HG03103 (cell line): ENCODE measurements around the gene DMPK.
"Not testable (repeated sequence)": the region's sequence is repeated elsewhere in the genome, so short reads cannot be mapped to it uniquely, and the experiment has no call there.

Experiments used
- ATAC-seq: cut with Tn5 transposase; IDR thresholded peaks from one replicate; pipeline ENCODE4 v1.9.1; 2021; ENCODE audit warnings: low read depth; ENCODE audit not compliant: unreplicated experiment

DMPK gene

DNA sequence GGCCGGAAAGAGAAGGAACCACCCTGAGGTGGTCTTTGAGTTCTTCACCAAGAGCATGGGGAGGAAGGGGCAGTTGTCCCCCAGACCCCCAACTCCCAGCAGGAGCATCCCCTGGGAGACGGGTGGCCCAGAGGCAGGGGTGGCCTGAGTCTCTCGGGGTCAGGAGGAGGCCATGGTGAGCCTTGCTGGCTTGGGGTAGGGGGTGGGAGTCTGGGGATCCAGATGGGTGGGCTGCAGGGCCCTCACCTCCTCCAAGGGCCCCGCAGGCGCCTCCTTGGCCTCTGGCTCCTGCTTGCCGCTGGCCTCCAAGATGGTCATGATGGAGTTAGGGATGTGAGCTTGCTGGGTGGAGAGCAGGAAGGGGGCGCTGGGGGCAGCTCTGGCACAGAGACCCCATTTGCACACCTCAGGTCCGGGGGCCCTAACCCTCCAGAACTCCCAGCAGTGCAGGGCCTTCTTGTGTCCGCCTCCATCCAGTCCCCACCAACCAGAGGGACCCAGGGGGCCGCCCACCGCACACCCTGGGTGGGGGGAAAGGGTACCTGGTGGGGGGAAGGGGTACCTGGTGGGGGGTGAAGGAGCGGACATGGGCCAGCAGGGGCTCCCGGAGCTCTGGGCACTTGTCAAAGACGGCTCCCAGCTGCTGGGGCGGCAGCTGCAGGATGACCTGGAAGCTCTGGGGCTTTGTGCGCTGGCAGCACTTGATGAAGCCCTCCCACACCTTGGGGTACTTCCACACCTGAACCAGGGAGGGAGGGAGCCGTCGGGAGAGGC, 34.1 kb upstream of the DMPK start:
- no peak for ATAC-seq

DNA sequence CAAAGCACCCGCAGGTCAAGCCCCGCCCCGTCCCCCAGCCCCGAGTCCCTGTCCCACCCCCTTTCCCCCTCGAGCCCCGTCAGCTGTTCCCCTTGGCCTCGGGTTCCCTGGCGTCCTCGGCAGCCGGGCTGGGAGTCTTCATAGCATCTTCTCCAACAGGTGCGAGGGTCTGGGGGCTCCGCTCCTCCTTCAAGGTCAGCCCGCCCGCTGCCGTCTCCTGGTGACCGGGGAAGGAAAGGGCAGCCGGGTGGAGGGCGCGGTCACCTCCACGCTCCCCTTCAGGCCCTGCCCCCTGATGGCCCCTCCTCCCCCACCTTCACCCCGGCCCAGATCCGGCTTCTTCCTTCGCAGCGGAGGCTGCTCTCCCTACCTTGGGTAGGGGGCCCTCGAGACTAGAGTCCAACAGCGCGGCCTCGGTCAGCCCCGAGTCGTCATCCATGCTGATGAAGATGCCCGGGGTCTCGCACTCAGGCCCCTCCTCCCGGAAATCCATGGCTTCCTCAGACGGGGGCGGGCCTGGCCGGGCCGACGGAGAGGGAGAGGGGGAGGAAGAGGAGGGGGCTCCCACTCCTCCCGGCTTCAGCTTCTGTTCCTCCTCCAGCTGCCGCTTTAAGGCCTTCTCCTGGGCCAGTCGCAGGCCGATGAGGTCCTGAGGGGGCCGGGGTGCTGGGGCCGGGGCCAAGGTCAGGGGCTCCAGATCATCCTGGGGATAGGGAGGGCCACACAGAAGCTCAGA, 33.4 kb upstream of the DMPK start:
- no peak for ATAC-seq

DNA sequence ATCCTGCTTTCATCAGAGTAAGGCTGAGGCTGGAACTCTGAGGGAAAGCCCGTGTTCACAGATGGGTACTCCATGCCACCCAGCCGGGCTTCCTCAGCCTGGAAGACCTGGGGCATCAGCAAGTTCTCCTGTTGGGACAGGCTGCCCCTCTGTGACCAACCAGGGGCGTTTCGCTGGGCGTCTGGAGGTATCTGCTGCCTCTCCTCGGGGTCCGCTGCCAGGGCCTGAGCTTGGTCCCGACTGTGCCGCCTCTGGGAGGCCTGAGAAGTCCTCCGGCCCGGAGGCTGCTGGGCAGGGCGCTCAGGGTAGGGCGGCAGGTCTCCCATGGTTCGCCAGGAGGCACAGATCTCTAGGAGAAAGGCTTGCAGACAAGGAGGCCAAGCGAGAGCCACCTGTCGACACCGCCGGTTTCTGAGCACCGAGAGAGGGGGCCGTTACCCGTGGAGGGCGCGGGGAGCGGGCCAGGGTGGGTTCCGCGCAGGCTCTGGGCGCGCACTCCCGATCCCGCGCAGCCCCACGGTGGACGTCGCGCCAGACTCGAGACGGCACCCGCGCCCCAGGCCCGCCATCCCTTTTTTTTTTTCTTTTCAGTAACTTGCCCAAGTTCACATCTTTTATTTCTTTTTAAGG, 32.7 kb upstream of the DMPK start, which contains the start of gene RSPH6A:
RSPH6A (minus strand) TSS at position 458 of the 630 bp plus-strand sequence; CDS start at position 326, 132 bp downstream.
- no peak for ATAC-seq

DNA sequence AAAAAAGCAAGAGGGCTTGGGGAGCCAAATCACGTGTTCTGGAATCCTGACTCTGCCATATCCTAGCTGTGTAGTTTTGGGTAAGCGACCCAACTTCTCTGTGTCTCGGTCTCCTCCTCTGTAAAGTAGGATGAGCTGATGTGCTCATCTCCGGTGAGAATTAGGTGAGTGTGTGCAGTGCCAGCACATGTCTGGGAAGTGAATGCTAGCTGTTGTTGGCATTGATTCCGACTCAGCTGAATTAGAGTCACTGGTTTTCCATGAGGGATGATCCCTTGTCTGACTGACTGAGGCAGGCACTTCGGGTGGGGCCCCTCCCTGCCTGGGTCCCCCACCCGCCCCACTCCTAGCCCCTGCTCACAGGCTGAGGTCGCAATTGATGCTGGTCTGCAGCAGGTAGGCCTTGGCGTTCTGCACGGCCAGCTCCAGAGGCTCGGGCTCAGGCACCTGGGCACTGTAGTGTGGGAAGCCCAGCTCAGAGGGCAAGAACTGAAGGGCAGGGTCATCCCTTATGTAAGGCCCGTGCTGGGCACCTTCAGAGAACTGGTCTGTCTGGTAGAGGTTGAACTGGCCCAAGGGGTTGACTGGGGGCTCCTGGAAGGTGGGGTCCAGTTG, 32.0 kb upstream of the DMPK start:
- ATAC-seq: no peak

DNA sequence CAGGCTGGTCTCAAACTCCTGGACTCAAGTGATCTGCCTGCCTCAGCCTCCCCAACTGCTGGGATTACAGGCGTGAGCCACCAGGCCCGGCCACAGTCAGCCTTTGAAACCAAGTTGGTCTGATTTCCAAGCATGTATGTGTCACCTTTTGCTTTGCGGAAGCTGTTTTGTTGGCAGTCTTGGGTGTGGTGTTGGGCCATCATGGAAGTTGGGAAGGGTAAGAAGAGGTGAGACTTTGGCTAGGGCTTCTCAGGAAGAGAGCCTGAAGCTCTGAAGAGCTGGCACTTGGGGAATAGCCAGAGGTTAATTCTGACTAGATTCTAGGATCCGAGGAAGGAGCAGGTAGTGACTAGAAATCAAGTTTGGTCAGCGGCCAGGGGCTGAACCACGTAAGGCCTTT, 30.0 kb upstream of the DMPK start:
- ATAC-seq: no peak

DNA sequence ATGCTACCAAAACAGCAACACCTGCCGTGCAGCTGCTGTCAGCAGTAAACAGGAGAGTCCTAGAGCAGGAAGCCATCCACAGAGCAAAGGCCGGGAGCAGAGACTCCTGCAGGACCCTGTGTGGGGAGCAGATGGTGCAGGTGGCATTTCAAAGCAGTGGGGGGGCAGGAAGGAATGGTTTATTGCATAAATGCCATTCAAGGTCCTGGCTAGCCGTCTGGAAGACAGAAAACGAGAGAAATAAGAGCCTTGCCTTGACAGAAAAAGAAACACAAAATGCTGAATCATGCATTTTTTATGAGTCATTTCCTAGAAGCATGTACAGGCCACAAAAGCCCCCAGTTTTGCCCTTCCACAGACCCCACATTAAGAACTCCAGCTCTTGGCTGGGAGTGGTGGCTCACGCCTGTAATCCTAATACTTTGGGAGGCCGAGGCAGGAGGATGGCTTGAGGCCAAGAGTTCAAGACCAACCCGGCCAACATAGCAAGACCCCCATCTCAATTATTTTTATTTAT, 27.4 kb upstream of the DMPK start:
- ATAC-seq: no peak

DNA sequence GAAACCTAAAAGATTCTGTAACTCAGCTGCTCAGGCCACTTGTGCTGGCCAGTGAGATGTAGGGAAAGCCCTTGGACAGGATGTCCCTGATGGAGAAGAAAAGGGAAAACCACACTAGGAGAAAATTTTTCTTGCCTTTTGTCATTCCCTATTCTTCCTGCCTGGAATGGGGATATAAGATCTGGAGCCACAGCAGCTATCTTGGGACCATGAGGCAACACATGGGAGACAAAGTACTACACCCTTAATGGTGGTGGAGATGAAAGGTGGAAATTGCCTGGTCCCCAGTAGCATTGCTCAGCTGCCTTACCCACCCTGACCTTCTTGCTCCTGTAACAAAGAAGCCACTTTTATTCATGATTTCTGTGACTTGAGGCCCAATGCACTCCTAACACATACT, 23.4 kb upstream of the DMPK start:
- no peak for ATAC-seq

DNA sequence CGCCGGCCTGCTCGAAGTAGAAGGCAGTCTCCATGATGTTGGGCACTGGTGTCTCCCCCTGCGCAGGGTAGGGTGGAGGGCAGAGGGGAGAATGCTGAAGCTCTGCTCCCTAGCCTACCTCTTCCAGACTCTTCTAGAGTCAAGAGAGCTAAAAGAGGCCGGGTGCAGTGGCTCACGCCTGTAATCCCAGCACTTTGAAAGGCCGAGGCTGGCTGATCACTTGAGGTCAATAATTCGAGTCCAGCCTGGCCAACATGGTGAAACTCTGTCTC, 22.6 kb upstream of the DMPK start:
- no peak for ATAC-seq

DNA sequence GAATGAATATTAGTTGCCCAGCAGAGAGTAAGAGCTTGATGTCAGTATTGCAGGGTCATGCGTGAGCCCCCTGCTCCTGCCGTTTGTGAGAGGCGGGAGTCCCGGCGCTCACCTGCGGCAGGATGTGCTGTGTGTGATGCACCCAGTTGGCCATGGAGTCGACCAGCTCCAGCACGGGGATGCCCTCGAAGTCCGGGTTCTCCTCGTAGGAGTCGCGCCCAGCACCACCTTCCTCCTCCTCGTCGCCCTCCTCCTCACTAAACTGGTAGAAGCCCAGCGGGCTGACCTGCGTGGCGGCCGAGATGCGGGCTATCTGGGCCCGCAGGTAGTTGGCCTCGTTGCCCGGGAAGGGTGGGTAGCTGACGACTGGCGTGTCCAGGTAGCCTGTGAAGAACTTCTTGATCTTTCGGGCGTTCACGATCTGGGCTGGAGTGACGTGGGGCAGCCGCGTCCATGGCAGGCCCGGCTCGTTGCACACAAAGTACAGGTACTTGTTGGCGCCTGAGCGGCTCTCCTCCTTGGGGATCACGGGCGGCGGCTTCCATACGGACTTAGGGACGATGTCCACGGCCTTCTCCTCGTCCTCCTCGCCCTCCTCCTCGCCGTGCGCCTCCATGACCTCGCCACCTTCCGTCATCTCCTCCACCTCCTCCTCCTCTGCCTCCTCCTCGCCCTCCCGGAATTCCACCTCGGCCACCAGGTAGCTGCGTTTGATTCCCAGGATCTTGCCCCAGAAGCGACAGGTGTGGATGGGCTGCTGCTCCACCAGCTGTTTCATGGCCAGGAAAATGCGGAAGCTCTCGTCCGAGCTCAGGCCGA, 22.1 kb upstream of the DMPK start:
- ATAC-seq: no peak

DNA sequence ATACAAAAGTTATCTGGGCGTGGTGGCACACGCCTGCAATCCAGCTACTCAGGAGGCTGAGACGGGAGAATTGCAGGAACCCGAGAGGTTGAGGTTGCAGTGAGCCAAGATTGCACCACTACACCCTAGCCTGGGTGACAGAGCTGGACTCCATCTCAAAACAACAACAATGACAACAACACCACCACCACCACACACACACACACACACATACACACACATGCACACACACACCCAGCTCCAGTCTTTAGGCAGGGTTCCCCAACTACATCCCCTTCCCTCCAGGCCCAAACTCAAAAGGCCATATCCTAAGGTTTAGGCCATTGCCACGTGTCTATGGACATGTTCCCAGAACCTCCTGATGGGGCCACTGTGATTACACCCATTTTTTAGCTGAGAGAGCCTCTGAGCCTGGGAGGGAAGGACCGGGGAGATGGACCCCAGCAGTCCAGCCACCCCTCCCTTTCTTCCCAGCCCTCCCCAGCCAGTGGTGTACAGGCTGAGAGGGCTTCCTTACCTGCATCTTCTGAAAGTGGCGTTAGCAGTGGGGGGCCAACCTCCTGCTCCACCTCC, 19.4 kb upstream of the DMPK start:
- no peak for ATAC-seq

DNA sequence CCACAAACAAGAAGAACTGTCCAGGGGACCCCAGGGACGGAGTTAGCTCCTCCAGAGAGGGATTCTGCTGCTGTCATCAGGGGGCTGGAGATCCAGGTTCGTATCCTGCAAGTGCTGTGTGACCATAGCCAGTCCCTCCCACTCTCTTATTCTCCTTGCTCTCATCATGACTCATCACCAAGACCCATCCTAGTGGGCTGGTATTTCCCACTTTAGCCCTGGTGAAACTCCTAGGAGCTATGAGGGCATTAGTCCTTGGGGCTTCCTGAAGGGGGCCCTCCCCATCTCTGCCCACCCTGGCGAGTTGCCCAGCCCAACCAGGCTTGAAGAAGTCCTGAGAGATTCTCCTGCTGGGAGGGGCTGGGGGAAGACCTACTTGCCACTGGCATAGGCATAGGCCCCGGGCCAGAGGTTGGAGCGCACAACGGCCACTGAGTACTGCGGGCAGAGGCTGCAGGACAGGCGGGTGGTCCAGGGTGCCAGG, 17.8 kb upstream of the DMPK start:
- no peak for ATAC-seq

DNA sequence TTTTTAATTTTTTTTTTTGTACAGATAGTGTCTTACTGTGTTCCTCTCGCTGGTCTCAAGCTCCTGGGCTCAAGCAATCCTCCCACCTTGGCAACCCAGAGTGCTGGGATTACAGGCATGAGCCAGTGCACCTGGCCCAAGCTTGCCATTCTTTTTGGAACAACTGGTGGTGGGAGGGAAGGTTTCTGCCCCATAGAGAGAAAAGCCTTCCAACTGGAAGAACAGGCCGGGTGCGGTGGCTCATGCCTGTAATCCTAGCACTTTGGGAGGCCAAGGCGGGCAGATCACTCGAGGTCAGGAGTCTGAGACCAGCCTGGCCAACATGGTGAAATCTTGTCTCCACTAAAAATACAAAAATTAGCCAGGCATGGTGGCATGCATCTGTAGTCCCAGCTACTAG, 17.3 kb upstream of the DMPK start:
- ATAC-seq: not testable (repeated sequence)

DNA sequence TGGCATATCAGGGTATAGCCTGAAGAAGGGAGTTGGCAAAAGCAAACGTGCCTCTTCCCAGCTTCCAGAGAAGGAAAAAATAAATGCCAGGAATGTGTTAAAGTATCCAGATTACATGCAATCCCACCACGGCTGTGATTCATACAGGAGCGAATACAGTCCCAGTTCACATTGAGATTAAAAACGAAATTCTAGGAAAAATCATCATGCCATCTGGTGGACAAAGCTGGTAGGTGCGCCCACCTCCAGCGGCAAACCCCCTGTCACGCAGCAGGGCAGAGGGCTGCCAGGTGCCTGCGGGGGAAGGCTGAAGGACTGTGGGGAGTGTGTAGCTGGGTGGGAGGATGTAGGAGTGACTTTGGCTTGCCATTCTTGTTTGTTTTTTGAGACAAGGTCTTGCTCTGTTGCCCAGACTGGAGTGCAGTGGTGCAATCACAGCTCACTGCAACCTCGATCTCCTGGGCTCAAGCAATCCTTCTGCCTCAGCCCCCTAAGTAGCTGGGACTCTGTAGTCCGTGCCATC, 16.8 kb upstream of the DMPK start:
- no peak for ATAC-seq

DNA sequence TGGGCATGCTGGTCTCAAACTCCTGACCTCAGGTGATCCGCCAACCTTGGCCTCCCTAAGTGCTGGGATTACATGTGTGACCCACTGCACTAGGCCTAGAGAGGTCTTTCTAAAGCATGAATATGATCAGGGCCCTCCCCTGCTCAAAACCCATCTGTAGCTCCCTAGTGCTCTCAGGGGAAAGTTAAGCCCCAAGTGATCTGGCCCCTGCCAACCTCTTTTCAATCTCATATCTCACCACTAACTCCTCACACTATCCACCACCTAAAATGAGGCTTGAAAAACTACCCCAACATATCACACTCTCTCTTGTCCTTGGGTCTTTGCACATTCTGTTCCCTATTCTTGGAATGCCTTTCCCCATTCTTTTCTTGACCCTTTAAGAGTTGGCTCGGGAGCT, 12.3 kb upstream of the DMPK start:
- no peak for ATAC-seq

DNA sequence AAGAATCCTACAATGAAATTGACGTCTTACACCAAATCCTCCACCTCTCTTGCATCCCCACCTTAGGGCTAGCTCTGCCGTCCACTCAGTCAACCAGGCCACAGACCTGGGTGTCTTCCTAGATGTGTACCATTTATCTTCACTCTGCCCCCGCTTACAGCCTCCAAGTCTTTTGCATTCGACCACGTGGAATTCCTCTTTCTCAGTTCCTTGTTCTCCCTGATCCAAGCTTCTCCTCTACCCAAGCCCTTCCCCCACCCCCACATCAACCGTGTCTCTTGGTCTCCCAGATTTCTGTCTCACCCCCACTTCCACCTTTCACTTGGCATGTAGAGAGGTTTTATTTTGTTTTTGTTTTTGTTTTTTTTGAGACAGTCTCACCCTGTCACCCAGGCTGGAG, 11.6 kb upstream of the DMPK start:
- no peak for ATAC-seq

DNA sequence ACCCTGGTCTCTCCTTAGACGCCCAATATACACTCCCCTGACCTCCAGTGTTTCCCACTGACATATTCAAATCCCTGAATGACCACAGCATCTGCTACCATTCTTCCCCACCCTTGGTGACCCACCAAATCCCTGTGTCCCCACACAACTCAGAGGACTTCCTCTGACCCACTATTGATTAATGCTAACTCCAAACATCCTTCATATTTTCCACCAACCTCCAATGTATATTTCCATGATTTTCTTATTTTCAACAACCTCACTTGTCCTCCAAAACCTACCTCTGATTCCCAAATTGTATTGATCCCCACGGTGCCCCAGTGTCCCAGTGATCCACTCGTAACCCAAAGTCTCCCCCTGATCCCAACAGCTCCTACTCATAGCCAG, 10.9 kb upstream of the DMPK start:
- no peak for ATAC-seq

DNA sequence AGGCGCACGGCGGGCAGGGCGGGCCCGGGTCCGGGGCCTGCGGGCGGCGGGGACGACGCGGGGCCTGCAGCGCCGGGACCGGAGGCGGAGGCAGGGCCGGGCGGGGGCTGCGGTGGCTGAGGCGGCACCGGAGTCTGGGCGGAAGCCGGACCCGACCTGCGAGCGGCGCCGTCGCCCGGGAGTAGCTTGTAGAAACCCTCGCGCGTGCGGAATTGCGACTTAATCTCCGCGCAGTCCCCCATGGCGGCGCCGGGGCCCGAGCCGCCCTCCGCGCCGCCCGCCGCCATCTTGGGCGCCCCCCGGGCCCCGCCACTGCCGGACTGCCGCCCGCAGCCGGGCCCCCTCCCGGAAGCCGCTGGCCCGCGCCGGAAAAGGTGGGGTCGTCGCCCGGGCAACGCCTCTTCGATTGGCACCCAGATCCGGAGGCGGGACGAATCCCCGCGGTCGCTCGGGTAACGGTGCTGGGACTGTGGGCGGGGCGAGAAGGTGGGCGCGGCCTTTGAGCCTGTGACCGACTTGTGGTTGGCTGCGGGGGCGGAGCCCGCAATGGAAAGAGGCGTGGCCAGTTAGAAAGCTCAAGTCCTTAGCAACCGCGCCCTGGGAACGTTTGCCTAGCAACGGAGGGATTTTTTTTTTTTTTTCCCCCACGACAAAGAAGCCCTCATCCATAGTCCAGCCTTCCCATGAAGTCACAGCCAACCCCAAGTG, 10.3 kb upstream of the DMPK start, which contains the start of gene DMWD:
DMWD (minus strand) TSS at position 376 of the 708 bp plus-strand sequence; CDS start at position 287, 89 bp downstream.
- ATAC-seq: peak; percentile 95

DNA sequence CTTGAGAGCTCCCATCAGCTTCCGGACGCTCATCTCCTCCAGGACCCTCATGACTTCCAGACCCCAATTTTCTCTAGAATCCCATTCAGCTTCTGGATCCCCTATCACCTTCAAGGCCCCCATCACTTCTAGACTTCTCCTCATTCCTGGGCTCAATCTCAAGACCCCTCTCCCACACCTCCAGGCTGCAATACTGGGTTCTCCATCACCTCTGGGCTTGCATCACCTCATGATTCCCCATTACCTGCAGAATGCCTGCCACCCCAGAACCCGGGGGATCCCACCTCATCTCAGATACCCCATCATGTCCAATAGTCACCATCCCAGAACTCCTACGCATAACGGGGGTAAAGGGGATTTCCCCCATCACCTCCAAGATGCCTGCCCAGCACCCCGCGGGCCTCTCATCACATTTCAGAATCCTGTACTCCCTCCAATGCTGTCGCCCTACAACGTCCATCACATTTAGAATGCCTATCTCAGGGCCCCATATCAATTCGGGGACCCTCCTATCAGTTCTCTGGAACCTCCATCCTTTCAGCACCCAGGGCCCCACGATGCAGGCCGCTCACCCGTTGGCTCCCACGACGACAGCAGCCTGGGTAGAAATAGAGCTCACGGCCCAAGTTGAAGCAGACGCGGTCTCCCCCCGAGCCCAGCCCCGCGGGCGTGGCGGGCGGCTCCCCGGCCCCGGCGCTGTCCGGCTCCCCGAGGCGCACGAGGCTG, 9.6 kb upstream of the DMPK start:
- ATAC-seq: peak; percentile 8
